Measurements from ENCODE around the gene S100A1.
"Not testable (repeated sequence)": the region's sequence is repeated elsewhere in the genome, so short reads cannot be mapped to it uniquely, and the experiment has no call there.

The S100A1 gene

DNA sequence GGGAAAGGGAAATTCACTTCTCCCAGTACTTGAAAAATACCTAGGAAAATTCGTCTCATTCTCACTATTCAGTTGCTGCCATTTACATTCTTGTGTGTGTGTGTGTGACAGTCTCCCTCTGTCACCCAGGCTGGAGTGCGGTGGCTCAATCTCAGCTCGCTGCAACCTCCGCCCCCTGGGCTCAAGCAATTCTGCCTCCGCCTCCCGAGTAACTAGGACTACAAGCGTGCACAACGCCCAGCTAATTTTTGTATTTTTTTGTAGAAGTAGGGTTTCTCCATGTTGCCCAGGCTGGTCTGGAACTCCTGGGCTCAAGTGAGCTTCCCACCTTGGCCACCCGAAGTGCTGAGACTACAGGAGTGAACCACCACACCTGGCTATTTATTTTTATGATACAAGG is 31.4 kb downstream of the S100A1 start:
- no peak for DNase-seq

DNA sequence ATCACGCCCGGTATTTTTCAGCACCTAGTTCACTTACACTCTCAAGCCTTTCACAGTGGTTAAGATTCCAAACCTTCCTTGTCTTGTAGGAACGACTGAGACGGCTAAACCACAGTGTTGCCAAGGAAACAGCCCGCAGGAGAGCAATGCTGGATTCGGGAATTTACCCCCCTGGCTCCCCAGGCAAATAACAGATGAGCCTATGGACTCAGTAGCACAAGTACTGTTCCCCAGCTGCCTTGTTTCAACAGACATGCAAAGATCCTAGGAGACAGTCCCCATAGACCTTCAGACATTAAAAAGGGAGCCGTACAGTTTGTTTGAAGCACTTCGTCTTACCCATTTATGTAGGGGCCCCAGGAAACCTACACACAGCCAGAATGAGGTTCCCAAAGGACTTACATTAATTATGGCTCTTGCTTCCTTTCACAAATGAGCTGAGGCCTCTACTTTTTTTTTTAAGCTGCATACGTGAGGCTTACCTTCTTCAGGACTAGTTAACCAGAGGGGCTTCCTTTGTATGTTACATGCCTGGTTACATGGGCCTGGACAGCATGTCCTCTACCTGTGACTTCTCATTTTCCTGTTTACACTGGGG is 33.0 kb downstream of the S100A1 start:
- no peak for DNase-seq

DNA sequence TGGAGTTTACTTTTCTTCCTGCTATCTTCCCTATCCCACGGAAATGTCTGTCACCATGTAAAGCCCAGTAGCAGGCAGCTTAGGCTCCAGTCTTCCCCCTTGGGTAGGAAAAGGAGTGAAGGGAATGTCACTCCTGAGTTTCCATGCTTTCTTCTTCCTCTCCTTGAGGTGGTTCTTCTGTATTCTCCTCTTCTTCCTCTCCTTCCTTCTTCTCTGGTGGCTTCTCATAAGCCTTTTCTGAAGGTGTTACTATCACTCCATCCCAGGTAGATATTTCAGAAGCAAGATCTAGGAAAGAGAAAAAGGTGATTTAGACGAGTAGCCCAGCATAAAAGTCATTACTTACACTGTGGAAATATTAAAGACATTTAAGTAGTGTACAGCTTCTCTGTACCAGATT is 34.0 kb downstream of the S100A1 start:
- DNase-seq: no peak

DNA sequence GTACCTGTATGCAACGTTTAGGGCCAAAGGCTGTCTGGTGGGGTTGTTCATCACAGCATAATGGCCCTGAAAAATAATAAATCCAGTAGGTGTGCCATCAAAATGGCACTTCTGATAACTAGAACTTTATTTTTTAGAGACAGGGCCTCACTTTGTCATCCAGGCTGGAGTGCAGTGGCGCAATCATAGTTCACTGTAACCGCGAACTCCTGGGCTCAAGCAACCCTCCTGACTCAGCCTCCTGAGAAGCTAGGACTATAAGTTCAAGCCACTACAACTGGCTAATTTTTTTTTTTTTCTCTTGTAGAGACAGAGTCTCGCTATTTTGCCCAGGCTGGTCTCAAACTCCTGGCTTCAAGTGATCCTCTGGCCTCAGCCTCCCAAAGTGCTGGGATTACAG is 35.0 kb downstream of the S100A1 start:
- no peak for DNase-seq

DNA sequence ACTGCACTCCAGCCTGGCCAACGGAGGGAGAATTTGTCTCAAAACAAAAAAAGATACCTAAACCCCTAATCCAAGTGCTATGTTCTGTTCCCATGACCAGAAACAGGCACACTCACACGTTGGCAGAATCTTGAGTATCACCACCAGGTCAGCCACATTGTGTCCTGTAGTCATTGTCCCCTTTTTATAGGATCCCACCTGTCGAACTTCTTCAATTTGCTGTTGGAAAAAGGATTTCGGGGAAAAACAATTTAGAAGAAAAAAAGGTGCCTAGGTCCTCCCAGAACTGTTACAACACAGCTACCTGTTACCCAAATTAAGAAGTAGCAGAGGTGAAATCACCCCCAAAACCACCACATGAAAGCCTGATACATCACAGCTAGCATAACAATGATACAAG is 39.2 kb downstream of the S100A1 start:
- DNase-seq: no peak

DNA sequence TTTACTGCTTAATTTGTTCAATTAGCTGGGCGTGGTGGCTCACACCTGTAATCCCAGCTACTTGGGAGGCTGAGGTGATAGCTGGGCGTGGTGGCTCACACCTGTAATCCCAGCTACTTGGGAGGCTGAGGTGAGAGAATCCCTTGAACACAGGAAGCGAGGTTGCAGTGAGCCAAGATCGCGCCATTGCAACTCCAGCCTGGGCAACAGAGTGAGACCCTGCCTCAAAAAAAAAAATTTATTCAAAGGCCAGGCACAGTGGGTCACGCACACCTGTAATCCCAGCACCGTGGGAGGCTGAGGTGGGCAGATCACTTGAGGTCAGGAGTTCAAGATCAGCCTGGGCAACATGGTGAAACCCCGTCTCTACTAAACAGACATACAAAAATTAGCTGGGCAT is 40.4 kb downstream of the S100A1 start:
- not testable (repeated sequence) for DNase-seq

DNA sequence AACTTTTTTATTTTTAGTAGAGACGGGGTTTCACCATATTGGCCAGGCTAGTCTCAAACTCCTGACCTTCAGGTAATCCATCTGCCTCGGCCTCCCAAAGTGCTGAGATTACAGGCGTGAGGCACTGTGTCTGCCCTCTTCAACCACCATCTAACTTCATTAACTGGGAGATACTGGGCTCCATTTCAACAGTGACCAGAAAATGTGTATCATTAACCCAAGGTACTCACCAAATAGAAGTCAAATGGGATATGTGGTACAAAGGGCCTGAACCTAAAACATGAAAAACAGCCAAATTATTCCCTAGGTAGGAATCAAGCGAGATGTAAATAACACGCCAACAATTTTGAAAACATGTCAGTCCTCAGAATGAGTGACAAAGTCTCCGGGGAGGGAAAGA is 41.4 kb downstream of the S100A1 start:
- DNase-seq: no peak

DNA sequence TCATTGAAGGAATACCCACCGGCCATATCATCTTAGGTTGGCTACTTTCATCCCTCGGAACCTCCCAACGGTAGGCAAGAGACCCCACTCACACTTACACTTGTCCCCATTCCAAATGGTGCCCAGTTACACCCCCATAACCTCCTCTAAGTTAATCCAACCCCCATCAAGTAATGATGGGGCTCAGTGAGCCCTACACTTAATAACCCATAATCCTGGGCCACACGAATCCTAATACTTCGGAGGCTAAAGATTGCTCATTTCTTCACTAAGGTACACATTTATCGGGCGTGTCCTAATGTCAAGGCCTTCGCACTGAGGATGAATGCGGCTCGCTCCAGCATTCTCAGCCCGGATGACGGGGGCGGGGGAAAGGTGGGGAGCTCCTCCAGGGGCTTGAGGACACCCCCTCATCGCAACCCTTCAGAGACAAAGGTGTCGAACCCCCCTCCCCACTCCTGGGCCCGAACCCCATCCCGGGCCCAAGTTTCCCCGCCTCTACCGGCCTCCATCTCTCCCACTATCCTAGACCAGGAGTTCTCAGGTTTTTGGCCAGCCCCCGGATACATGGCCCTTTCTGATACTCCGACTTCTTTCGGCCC is 42.1 kb downstream of the S100A1 start:
- no peak for DNase-seq

DNA sequence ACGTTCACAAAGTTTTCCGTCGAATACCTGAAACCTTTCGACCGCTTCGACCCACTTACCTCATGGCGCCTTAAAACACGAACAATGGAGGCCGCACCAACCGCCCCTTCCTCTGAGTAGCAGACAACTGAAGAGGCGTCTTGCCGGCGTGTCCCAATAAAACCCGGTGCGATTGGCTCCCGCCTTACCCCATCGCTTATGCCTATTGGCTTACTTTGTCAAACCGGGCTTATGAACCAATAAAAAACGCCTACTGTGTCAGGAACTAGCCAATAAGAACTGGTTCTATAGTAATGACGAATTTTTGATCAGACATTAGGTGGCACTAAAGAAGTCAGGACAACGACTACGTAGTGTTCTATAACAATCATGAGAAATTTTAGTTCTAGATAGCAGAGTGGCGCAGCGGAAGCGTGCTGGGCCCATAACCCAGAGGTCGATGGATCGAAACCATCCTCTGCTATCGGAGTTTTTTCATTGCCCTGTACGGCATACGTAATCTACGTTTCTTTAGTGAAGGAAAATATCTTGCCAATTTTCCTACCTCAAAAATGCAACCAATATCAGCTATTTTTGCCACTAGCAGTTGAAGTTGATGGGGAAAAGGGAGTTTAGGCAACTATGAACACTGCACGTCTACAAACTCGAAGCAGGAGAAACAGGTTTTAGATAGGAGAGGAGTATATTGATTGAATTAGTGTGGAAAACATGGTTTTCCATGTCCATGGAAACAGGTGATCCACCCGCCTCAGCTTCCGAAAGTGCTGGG is 42.8 kb downstream of the S100A1 start, which contains the start of gene ILF2:
Gene ILF2, minus strand, starts transcription at position 135 of the 769 bp plus-strand sequence. Its CDS starts 71 bp downstream, at position 64.
- peak; percentile 99 for DNase-seq

DNA sequence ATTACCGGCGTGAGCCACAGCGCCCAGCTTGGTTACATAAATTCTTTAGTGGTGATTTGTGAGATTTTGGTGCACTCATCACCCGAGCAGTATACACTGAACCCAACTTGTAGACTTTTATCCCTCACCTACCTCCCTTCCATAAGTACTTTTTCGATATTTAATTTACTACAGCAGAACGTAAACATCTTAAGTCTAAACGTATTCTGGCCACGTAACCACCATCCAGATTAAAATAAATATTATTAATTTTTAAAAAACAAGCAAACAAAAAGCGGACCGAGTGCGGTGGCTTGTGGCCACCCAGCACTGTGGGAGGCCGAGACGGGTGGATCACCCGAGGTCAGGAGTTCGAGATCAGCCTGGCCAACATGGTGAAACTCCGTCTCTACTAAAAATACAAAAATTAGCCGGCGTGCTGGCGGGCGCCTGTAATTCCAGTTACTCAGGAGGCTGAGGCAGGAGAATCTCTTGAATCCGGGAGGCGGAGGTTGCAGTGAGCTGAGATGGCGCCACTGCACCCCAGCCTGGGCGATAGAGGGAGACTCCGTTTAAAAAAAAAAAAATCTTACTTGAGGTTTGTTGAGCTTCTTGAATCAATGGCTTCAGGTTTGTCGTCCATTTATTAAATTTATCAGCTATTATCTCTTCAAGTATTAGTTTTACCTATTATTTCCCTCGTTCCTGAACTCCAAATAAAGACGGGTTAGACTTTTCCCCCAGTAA is 43.6 kb downstream of the S100A1 start:
- DNase-seq: not testable (repeated sequence)

DNA sequence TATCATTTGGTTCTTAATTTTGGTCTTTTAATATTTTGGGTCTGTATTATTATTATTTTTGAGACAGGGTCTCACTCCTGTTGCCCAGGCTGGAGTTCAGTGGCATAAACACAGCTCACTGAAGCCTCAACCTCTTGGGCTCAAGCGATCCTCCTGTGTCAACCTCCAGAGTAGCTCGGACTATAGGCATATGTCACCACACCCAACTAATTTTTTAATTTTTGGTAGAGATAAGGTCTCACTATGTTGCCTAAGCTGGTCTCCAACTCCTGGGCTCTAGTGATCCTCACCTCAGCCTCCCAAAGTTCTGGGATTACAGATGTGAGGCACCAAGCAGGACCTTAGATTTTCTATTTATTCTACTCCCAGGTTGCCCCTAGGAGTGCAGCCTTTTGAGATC is 45.3 kb downstream of the S100A1 start:
- DNase-seq: no peak

DNA sequence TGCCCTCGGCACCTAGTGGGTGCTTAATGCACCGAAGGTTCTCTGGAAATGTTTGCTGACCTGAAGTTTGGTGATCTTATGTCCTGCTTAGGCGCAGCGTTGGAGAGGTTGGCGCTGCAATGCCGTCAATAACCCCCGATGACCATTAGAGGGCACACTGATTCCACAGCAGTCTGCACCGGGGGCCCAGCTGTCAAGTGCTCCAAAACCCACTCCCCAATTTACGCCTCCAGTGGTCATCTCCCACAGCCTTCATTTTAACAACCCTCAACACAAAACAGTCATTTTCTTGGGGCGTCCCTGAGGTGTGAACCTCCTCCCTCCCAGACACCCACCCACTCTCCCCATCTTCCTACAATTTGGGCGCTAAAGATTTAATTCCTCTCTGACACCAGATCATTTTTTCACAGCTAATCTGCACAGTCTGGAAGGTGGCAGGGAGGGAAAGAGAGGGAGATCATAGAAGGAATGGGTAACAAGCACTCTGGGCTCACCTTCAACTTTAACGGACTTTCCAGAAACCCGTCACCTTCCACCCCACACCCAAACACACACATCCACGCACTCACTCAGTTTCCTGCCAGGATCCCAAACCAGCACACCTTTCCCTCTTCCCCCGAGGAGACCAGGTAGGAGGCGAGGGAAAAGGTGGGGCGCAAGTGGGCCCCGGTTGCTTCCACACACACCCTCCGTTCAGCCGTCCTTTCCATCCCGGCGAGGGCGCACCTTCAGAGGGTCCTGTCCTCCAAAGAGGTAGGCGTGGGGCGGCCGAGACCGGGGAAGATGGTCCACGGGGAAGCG is 49.7 kb downstream of the S100A1 start:
- no peak for DNase-seq

DNA sequence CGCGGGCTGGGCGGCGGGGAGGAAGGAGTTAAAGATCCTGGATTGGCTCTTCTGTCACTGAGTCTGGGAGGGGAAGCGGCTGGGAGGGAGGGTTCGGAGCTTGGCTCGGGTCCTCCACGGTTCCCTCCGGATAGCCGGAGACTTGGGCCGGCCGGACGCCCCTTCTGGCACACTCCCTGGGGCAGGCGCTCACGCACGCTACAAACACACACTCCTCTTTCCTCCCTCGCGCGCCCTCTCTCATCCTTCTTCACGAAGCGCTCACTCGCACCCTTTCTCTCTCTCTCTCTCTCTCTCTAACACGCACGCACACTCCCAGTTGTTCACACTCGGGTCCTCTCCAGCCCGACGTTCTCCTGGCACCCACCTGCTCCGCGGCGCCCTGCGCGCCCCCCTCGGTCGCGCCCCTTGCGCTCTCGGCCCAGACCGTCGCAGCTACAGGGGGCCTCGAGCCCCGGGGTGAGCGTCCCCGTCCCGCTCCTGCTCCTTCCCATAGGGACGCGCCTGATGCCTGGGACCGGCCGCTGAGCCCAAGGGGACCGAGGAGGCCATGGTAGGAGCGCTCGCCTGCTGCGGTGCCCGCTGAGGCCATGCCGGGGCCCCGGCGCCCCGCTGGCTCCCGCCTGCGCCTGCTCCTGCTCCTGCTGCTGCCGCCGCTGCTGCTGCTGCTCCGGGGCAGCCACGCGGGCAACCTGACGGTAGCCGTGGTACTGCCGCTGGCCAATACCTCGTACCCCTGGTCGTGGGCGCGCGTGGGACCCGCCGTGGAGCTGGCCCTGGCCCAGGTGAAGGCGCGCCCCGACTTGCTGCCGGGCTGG is 50.5 kb downstream of the S100A1 start, which contains the start of gene NPR1:
Gene NPR1, plus strand, starts transcription at position 170 of the 818 bp plus-strand sequence. Its CDS starts 421 bp downstream, at position 591.
- no peak for DNase-seq

DNA sequence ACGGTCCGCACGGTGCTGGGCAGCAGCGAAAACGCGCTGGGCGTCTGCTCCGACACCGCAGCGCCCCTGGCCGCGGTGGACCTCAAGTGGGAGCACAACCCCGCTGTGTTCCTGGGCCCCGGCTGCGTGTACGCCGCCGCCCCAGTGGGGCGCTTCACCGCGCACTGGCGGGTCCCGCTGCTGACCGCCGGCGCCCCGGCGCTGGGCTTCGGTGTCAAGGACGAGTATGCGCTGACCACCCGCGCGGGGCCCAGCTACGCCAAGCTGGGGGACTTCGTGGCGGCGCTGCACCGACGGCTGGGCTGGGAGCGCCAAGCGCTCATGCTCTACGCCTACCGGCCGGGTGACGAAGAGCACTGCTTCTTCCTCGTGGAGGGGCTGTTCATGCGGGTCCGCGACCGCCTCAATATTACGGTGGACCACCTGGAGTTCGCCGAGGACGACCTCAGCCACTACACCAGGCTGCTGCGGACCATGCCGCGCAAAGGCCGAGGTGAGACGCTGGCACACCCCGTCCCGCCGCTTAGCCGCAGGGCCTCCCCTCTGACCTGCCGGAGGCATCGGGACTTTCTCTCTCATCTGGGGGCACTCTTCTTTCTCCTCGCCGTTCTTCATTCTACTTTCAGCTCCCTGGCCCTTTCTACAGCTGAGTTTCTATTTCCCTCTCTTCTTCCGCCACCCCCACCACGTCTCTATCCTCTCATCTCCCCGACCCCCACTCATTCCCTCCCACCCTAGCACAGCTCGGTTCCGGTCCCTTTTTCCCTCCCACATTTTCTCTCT is 51.3 kb downstream of the S100A1 start:
- no peak for DNase-seq

DNA sequence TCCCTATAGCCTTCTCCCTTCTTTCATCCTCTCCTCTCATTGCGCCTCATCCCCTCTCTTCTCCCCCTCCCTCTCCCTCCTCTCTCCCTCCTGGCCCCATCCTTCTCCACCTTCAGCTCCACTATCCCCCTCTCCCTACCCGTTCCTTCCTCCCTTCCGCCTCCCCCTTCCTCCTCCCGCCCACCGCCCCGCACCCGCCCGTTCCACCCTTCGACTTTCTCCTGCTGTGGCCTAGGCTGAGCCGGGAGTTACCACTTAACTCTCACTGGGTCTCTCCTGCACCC is 51.8 kb downstream of the S100A1 start:
- no peak for DNase-seq

Data from NCI-H2029 (cell line).